Measurements from ENCODE around the gene ZNF101.

ZNF101 gene

DNA sequence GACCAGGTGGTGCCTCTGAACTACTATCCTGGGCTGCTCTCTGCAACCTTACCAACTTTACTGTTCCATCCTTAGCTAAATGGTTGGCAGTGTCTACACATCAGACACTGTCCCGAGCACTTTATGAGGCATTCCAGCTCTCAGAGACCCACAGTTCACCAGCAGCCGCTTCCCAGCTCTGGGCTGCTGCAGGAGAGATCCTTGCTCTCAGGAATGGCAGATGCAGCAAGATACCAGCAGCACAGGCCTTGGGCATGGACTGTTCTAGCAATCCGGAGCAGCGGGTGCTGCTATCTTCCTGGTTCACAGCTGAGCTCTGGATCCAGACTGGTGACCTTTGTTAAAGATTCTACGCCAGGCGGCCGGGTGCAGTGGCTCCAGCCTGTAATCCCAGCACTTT lies 37.3 kb upstream of the ZNF101 start:
- Mint-ChIP-seq H3K27me3 (ENCODE audit: low read depth, poor library complexity) (peaks cover 9% of the 10 kb centered on the region), H3K36me3 (ENCODE audit: low read depth) (peaks cover 33% of the 10 kb centered on the region), H3K9me3 (no peaks in the 10 kb centered on the region), H3K27ac (no peak overlapping the region), H3K4me3 (no peak overlapping the region), H3K4me1 (peaks cover 20% of the 10 kb centered on the region)
- DNase-seq = no peak
- TF ChIP-seq, protein P1, sequence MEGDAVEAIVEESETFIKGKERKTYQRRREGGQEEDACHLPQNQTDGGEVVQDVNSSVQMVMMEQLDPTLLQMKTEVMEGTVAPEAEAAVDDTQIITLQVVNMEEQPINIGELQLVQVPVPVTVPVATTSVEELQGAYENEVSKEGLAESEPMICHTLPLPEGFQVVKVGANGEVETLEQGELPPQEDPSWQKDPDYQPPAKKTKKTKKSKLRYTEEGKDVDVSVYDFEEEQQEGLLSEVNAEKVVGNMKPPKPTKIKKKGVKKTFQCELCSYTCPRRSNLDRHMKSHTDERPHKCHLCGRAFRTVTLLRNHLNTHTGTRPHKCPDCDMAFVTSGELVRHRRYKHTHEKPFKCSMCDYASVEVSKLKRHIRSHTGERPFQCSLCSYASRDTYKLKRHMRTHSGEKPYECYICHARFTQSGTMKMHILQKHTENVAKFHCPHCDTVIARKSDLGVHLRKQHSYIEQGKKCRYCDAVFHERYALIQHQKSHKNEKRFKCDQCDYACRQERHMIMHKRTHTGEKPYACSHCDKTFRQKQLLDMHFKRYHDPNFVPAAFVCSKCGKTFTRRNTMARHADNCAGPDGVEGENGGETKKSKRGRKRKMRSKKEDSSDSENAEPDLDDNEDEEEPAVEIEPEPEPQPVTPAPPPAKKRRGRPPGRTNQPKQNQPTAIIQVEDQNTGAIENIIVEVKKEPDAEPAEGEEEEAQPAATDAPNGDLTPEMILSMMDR (IDR thresholded peaks at IDR 0.05) = no peak

DNA sequence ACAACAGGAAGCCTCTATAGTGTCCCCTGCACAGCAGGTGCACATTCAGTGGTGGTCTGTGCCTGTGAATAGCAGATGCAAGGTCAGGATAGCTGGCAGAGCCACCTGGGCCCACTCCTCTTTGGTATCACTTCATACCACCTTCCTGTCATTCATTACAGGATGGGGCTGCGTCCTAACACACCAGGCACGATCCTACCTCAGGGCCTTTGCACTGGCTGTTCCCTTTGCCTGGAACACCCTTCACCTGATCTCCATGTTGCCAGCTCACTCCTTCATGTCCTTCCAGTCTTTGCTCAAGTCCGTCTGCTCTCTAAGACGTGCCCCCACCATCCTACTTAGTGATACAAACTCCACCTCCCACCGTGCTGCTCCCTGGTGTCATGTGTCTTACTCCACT lies 36.0 kb upstream of the ZNF101 start:
- H3K27me3 Mint-ChIP-seq (ENCODE audit: low read depth, poor library complexity) = peaks cover 7% of the 10 kb centered on the region
- no peak for DNase-seq
- no peak overlapping the region for H3K4me3 Mint-ChIP-seq
- TF ChIP-seq, protein P1 (IDR thresholded peaks at IDR 0.05) = no peak
- peaks cover 7% of the 10 kb centered on the region for H3K4me1 Mint-ChIP-seq
- peaks cover 32% of the 10 kb centered on the region for H3K36me3 Mint-ChIP-seq (ENCODE audit: low read depth)
- no peaks in the 10 kb centered on the region for H3K9me3 Mint-ChIP-seq
- H3K27ac Mint-ChIP-seq = no peak overlapping the region

DNA sequence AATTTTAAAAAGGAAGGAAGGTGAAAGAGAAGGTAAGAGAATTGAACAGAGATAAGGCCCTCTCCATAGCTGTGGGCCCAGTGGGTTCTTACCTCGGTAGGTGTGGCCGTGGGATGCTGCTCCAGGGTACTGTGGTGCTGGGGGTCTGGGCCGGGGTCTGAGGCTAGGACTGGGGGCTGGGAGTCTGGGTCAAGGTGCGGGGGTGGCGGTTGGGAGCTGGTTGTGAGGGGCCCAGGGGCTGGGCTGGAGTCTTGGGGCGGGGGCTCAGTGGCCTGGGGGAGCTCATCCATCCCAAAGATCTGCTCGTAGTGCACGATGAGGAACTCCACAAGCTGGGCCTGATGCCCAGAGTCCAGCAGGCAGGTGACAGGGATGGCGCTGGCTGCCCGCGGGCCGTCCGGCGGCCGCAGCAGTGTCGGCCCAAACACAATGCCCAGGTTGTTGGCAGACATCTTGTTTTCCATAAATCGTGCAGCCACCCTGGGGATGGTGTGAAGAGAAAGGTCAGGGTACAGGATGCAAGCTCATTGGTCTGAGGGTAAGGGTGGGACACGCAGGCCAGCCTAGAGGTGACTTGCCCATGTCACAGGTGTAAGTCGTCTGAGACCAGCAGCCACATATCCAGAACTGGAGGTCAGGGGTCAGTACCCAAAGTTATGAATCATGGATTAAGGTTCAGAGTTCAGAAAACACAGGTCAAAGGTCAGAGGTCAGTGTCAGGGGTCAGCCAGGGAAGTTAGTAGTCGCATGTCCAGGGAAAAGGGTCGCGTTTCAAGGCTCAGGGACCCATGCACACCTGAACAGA lies 34.7 kb upstream of the ZNF101 start:
- TF ChIP-seq, protein P1 (IDR thresholded peaks at IDR 0.05) = no peak
- Mint-ChIP-seq H3K36me3 (ENCODE audit: low read depth) (peaks cover 36% of the 10 kb centered on the region), H3K27me3 (ENCODE audit: low read depth, poor library complexity) (peaks cover 5% of the 10 kb centered on the region), H3K9me3 (no peaks in the 10 kb centered on the region), H3K4me1 (peaks cover 6% of the 10 kb centered on the region), H3K27ac (peak overlapping the region; percentile 64), H3K4me3 (no peak overlapping the region)
- DNase-seq = no peak

DNA sequence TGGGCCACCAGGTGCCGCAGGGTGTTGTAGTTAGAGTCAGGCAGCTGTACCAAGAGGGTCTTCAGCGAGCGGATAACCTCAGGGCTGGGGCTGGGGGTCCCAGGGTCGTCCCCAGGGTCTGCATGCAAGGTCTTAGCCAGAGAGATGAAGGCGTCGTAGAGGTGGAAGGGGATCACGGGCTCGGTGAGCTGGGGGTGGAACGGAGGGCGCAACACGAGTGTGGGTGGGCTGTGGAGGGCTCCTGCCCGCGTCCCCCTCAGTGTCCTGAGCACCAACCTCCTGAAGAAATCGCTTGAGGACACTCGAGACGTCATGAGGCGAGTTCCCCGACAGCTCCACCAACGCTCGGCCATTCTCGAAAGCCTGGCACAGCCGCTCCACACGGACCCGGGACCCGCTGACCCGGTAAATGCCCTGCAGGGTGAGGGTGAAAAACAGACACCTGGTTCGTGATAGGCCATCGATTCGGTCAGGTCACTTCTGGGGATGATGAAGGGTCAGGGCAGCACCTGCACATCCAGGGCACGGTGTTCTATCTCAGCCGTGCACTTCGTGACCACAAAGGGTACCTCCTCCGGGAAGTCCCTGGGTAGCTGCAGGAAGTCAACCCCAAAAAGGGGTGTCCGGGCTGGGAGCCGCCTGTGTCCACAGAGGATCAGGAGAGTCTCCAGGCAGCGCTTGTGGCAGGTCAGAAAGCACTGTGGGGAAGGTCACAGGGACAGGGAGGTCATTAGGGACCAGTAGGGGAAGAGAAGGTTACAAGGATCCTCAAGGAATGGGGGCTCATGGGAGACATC lies 33.9 kb upstream of the ZNF101 start:
- peaks cover 36% of the 10 kb centered on the region for H3K36me3 Mint-ChIP-seq (ENCODE audit: low read depth)
- H3K9me3 Mint-ChIP-seq = no peaks in the 10 kb centered on the region
- H3K27me3 Mint-ChIP-seq (ENCODE audit: low read depth, poor library complexity) = peaks cover 3% of the 10 kb centered on the region
- no peak overlapping the region for H3K4me3 Mint-ChIP-seq
- H3K4me1 Mint-ChIP-seq = peaks cover 6% of the 10 kb centered on the region
- H3K27ac Mint-ChIP-seq = no peak overlapping the region
- TF ChIP-seq, protein P1 (IDR thresholded peaks at IDR 0.05) = no peak
- DNase-seq = no peak

DNA sequence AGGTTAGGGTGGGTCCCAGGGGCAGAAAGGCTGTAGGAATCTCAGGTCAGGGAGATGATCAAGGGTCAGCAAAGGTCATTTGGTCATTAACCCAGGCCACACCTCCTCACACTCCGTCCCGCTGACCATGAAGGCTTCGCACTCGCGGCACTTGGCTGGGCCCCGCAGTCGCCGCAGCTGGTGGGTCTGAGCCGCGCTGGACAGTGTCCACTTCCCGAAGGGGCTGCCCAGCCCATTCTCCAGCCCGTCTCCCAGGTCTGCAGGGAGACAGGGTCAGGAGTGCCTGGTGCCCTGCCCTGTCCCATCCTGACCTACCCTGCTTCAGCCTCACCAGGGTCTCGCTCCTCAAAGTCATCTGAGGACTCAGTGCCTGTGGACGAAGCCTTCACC lies 33.3 kb upstream of the ZNF101 start:
- peaks cover 2% of the 10 kb centered on the region for H3K27me3 Mint-ChIP-seq (ENCODE audit: low read depth, poor library complexity)
- peaks cover 36% of the 10 kb centered on the region for H3K36me3 Mint-ChIP-seq (ENCODE audit: low read depth)
- TF ChIP-seq, protein P1 (IDR thresholded peaks at IDR 0.05) = no peak
- H3K4me3 Mint-ChIP-seq = no peak overlapping the region
- H3K9me3 Mint-ChIP-seq = no peaks in the 10 kb centered on the region
- DNase-seq = no peak
- no peak overlapping the region for H3K27ac Mint-ChIP-seq
- H3K4me1 Mint-ChIP-seq = peaks cover 6% of the 10 kb centered on the region

Data from nephron progenitor cell (in vitro differentiated cells).